HG03378 (cell line): ENCODE results near the gene MAST4.

Experiments used
- ATAC-seq: cut with Tn5 transposase; IDR thresholded peaks from one replicate; pipeline ENCODE4 v1.9.1; 2021; ENCODE audit warnings: mild to moderate bottlenecking, moderate library complexity; ENCODE audit not compliant: unreplicated experiment

MAST4 gene

GRCh38 chr5:66603164-66603563 lies 7.0 kb downstream of the MAST4 start:
- no peak for ATAC-seq

- ATAC-seq, result no peak
Observed at GRCh38 chr5:66603881-66604280, 7.7 kb downstream of the MAST4 start.

- ATAC-seq, result no peak
Observed at GRCh38 chr5:66606713-66607112, 10.5 kb downstream of the MAST4 start.

- no peak for ATAC-seq
Observed at GRCh38 chr5:66608501-66608900, 12.3 kb downstream of the MAST4 start.

- ATAC-seq, result peak; percentile 58
Observed at GRCh38 chr5:66609615-66610014, 13.4 kb downstream of the MAST4 start.

- ATAC-seq, result no peak
Observed at GRCh38 chr5:66612226-66612625, 16.0 kb downstream of the MAST4 start.

GRCh38 chr5:66615136-66615535 lies 18.9 kb downstream of the MAST4 start:
- ATAC-seq, result no peak

- ATAC-seq, result no peak
Observed at GRCh38 chr5:66615894-66616293, 19.7 kb downstream of the MAST4 start.

- no peak for ATAC-seq
Observed at GRCh38 chr5:66616520-66617225, 20.5 kb downstream of the MAST4 start.

GRCh38 chr5:66617226-66617861 lies 21.2 kb downstream of the MAST4 start:
- no peak for ATAC-seq

- ATAC-seq, result no peak
Observed at GRCh38 chr5:66617991-66618768, 22.0 kb downstream of the MAST4 start.

GRCh38 chr5:66620711-66621110 lies 24.5 kb downstream of the MAST4 start:
- ATAC-seq, result no peak

- ATAC-seq, result no peak
Observed at GRCh38 chr5:66621146-66621545, 25.0 kb downstream of the MAST4 start.

GRCh38 chr5:66621736-66622135 lies 25.5 kb downstream of the MAST4 start:
- no peak for ATAC-seq

- ATAC-seq, result no peak
Observed at GRCh38 chr5:66628561-66628960, 32.4 kb downstream of the MAST4 start.

GRCh38 chr5:66629446-66629845 lies 33.3 kb downstream of the MAST4 start:
- no peak for ATAC-seq

- ATAC-seq, result no peak
Observed at GRCh38 chr5:66633754-66634153, 37.6 kb downstream of the MAST4 start.

GRCh38 chr5:66634601-66635000 lies 38.4 kb downstream of the MAST4 start:
- no peak for ATAC-seq

- ATAC-seq, result no peak
Observed at GRCh38 chr5:66637994-66638393, 41.8 kb downstream of the MAST4 start.

- no peak for ATAC-seq
Observed at GRCh38 chr5:66639037-66639436, 42.8 kb downstream of the MAST4 start.

- no peak for ATAC-seq
Observed at GRCh38 chr5:66642538-66642937, 46.3 kb downstream of the MAST4 start.

GRCh38 chr5:66643387-66643786 lies 47.2 kb downstream of the MAST4 start:
- ATAC-seq, result no peak
